Tibial nerve (tissue), 4 donors: ENCODE results near the gene SOX30. TPM values are rescaled to one million over a fixed set of nuclear protein-coding genes. Genes with fewer than 3 reads are reported as not detected.

Source experiments
- DNase-seq, 2 donors: peaks; one replicate each; pipeline ENCODE4 v3.0.0-alpha.2; 2019; ENCODE audit warnings: low spot score in 2 of 2
- H3K27ac ChIP-seq, 4 donors: fragments of 200-600 bp; sonication (generic) in 3 of 4; one replicate each; pipeline ENCODE4 v1.5.1; 2017 to 2019; ENCODE audit warnings: mild to moderate bottlenecking in 1 of 4
- H3K27me3 ChIP-seq, 2 donors: fragments of 200-600 bp; sonication (generic) in 1 of 2; one replicate each; pipeline versions ENCODE4 v1.5.1 to v1.6.0; 2017 to 2019
- H3K36me3 ChIP-seq, 3 donors: fragments of 200-600 bp; sonication (generic); one replicate each; pipeline ENCODE4 v1.5.1; 2018 to 2019
- H3K4me1 ChIP-seq, 4 donors: fragments of 200-600 bp; sonication (generic) in 3 of 4; one replicate each; pipeline ENCODE4 v1.5.1; 2017 to 2019
- H3K4me3 ChIP-seq, 4 donors: fragments of 200-600 bp; sonication (generic) in 3 of 4; one replicate each; pipeline ENCODE4 v1.5.1; 2017 to 2019; ENCODE audit warnings: mild to moderate bottlenecking in 1 of 4, moderate library complexity in 1 of 4
- H3K9me3 ChIP-seq, 4 donors: fragments of 200-600 bp; sonication (generic) in 3 of 4; one replicate each; pipeline ENCODE4 v1.5.1; 2017 to 2019
- CTCF ChIP-seq, 5 experiments: fragments of 200-600 bp in 3 of 5; fragments of 450-650 bp in 2 of 5; sonication (generic) in 3 of 5; IDR thresholded peaks; one replicate each; pipeline ENCODE4 v1.5.1; 2016 to 2019; ENCODE audit warnings: antibody characterized with exemption in 5 of 5, mild to moderate bottlenecking in 3 of 5, moderate library complexity in 2 of 5
- EP300 ChIP-seq, 2 donors: sonication (generic); formaldehyde crosslinking; IDR thresholded peaks; one replicate each; pipeline ENCODE4 v1.6.1; 2017; ENCODE audit warnings: antibody characterized with exemption in 2 of 2, mild to moderate bottlenecking in 1 of 2
- POLR2A ChIP-seq, 2 donors: fragments of 450-650 bp; IDR thresholded peaks; one replicate each; pipeline ENCODE4 v1.6.1; 2017; ENCODE audit warnings: antibody characterized with exemption in 2 of 2, mild to moderate bottlenecking in 2 of 2, moderate library complexity in 2 of 2
- WGBS, 2 donors: methylation state at CpG; one replicate each; pipeline ENCODE4 v1.1.5; 2018; 5-methylcytosine and 5-hydroxymethylcytosine counted together
- total RNA-seq, 4 donors: library from RNA; depleted of rRNA; stranded (reverse); fragments of >200 nt; gene quantifications; one replicate each; pipeline ENCODE4 v1.1.0, GENCODE V29; 2016

The SOX30 gene
- total RNA-seq, 4 donors from 2014 or later = 0.20 TPM; not detected in 3

- 72 to 75% methylated on average over 27 to 33 of the region's 33 CpGs for WGBS, 2 donors
- no peak for TF ChIP-seq EP300 (IDR thresholded peaks at IDR 0.05)
- no peak for TF ChIP-seq CTCF (IDR thresholded peaks at IDR 0.05)
- TF ChIP-seq POLR2A (IDR thresholded peaks at IDR 0.05) = no peak
- Histone ChIP-seq H3K9me3 (peaks cover 0 to 4% (median 0%) of the 10 kb centered on the region in 4 donors), H3K27ac (no peak overlapping the region), H3K4me3 (peak overlapping the region in 3 of 4 donors; percentile 19 to 56 (median 45)), H3K27me3 (peaks cover 0 to 12% of the 10 kb centered on the region in 2 donors), H3K4me1 (peaks cover 0 to 10% (median 0%) of the 10 kb centered on the region in 4 donors), H3K36me3 (no peaks in the 10 kb centered on the region)
- DNase-seq = no peak
Measured at GRCh38 chr5:157650991-157651611, 1.1 kb downstream of the SOX30 start.

- Histone ChIP-seq H3K4me3 (no peak overlapping the region), H3K27me3 (peaks cover 0 to 12% of the 10 kb centered on the region in 2 donors), H3K27ac (no peak overlapping the region), H3K9me3 (no peaks in the 10 kb centered on the region), H3K36me3 (no peaks in the 10 kb centered on the region), H3K4me1 (peaks cover 0 to 10% (median 0%) of the 10 kb centered on the region in 4 donors)
- TF ChIP-seq CTCF (IDR thresholded peaks at IDR 0.05) (no peak), EP300 (IDR thresholded peaks at IDR 0.05) (no peak), POLR2A (IDR thresholded peaks at IDR 0.05) (no peak)
- no peak for DNase-seq
- WGBS, 2 donors = 89 to 90% methylated on average over 2 of the region's 2 CpGs
Measured at GRCh38 chr5:157649101-157649500, 3.1 kb downstream of the SOX30 start.

- Histone ChIP-seq H3K4me3 (no peak overlapping the region), H3K36me3 (no peaks in the 10 kb centered on the region), H3K27me3 (peaks cover 0 to 12% of the 10 kb centered on the region in 2 donors), H3K9me3 (no peaks in the 10 kb centered on the region), H3K27ac (no peak overlapping the region), H3K4me1 (peaks cover 0 to 10% (median 0%) of the 10 kb centered on the region in 4 donors)
- no peak for TF ChIP-seq POLR2A (IDR thresholded peaks at IDR 0.05)
- no peak for TF ChIP-seq CTCF (IDR thresholded peaks at IDR 0.05)
- TF ChIP-seq EP300 (IDR thresholded peaks at IDR 0.05) = no peak
- DNase-seq = no peak
- 76 to 79% methylated on average over 7 of the region's 7 CpGs for WGBS, 2 donors
Measured at GRCh38 chr5:157648275-157648990, 3.8 kb downstream of the SOX30 start.

- H3K27me3 ChIP-seq = no peaks in the 10 kb centered on the region
- DNase-seq = no peak
- H3K4me3 ChIP-seq = no peak overlapping the region
- 85 to 90% methylated on average over 9 of the region's 9 CpGs for WGBS, 2 donors
- H3K9me3 ChIP-seq = no peaks in the 10 kb centered on the region
- TF ChIP-seq EP300 (IDR thresholded peaks at IDR 0.05) = no peak
- TF ChIP-seq CTCF (IDR thresholded peaks at IDR 0.05) = no peak
- TF ChIP-seq POLR2A (IDR thresholded peaks at IDR 0.05) = no peak
- no peaks in the 10 kb centered on the region for H3K4me1 ChIP-seq
- no peaks in the 10 kb centered on the region for H3K36me3 ChIP-seq
- no peak overlapping the region for H3K27ac ChIP-seq
Measured at GRCh38 chr5:157640406-157641066, 11.7 kb downstream of the SOX30 start.

- Histone ChIP-seq H3K27ac (no peak overlapping the region), H3K27me3 (no peaks in the 10 kb centered on the region), H3K4me1 (no peaks in the 10 kb centered on the region), H3K36me3 (no peaks in the 10 kb centered on the region), H3K9me3 (peaks cover 0 to 12% (median 2%) of the 10 kb centered on the region in 4 donors), H3K4me3 (no peak overlapping the region)
- DNase-seq = no peak
- TF ChIP-seq POLR2A (IDR thresholded peaks at IDR 0.05) = no peak
- no peak for TF ChIP-seq CTCF (IDR thresholded peaks at IDR 0.05)
- TF ChIP-seq EP300 (IDR thresholded peaks at IDR 0.05) = no peak
- whole genome bisulfite sequencing, 2 donors = 93 to 94% methylated on average over 2 of the region's 2 CpGs
Measured at GRCh38 chr5:157630341-157630740, 21.9 kb downstream of the SOX30 start.
